ENCODE measurements around the gene CPA4.

DNA sequence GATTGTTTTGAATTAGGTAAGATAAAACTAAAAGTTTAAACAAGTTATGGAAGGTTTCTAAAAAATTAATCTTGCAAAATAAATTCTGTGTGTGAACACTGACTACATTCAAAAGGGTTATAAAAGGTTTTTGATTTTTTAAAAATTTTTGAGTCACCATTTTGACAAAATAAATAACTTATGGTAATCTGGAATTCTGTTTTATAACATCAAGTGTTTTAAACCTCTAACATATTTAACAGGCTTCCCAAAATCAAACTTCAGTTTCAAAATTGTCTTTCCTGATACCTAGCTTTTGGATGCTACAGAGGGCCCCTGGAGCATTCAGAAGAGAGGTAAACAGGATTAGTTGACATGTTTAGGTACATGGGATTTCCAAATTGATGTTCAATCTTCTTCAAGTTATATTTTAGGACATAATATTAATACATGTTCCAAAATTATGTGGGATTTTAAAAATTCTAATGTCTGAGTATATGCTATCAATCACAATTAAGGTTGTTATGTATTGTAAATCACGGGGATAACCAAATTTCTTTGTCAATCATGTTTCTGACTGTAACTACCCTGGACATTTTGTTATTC, 34.4 kb upstream of the CPA4 start:
- TF ChIP-seq CTCF (IDR thresholded peaks at IDR 0.05) (no peak), POLR2A (IDR thresholded peaks at IDR 0.05) (no peak)
